ELR (cell line): ENCODE results near the gene SUGCT.

Experiments
- DNase-seq: peaks from one replicate; pipeline ENCODE4 v3.0.0-alpha.2; 2015; ENCODE audit warnings: low read depth

The SUGCT gene

GRCh38 chr7:40526951-40527715 lies 392.3 kb downstream of the SUGCT start:
- no peak for DNase-seq

GRCh38 chr7:40527723-40528122 lies 392.9 kb downstream of the SUGCT start:
- no peak for DNase-seq

GRCh38 chr7:40530292-40530691 lies 395.5 kb downstream of the SUGCT start:
- no peak for DNase-seq

GRCh38 chr7:40531956-40532355 lies 397.2 kb downstream of the SUGCT start:
- DNase-seq: no peak

GRCh38 chr7:40535678-40536077 lies 400.9 kb downstream of the SUGCT start:
- no peak for DNase-seq

GRCh38 chr7:40536421-40536820 lies 401.6 kb downstream of the SUGCT start:
- DNase-seq: no peak

- no peak for DNase-seq
These were observed 403.5 kb downstream of the SUGCT start for GRCh38 chr7:40538281-40538680.

- DNase-seq: no peak
These were observed 406.5 kb downstream of the SUGCT start for GRCh38 chr7:40541336-40541735.

- no peak for DNase-seq
These were observed 408.4 kb downstream of the SUGCT start for GRCh38 chr7:40542982-40543741.

GRCh38 chr7:40544221-40544723 lies 409.5 kb downstream of the SUGCT start:
- no peak for DNase-seq

- no peak for DNase-seq
These were observed 410.1 kb downstream of the SUGCT start for GRCh38 chr7:40544871-40545303.

- DNase-seq: no peak
These were observed 410.9 kb downstream of the SUGCT start for GRCh38 chr7:40545739-40546138.

- peak; percentile 59 for DNase-seq
These were observed 412.1 kb downstream of the SUGCT start for GRCh38 chr7:40546616-40547501.

- no peak for DNase-seq
These were observed 414.7 kb downstream of the SUGCT start for GRCh38 chr7:40549372-40550039.

- DNase-seq: peak; percentile 85
These were observed 417.1 kb downstream of the SUGCT start for GRCh38 chr7:40551685-40552576.

GRCh38 chr7:40560672-40561071 lies 425.9 kb downstream of the SUGCT start:
- no peak for DNase-seq

- no peak for DNase-seq
These were observed 432.1 kb downstream of the SUGCT start for GRCh38 chr7:40566879-40567278.

- no peak for DNase-seq
These were observed 434.5 kb downstream of the SUGCT start for GRCh38 chr7:40569326-40569725.

- no peak for DNase-seq
These were observed 435.4 kb downstream of the SUGCT start for GRCh38 chr7:40570223-40570622.

- peak; percentile 81 for DNase-seq
These were observed 437.0 kb downstream of the SUGCT start for GRCh38 chr7:40571796-40572195.
